KMS-11 (cell line): ENCODE measurements around the gene HAUS3.

Experiments
- H2AFZ ChIP-seq: fragments of 200-600 bp; sonication (generic); 2 replicates; pipeline ENCODE4 v1.6.1; 2016; ENCODE audit warnings: antibody characterized with exemption, mixed run types, low read depth
- H3K27ac ChIP-seq: fragments of 200-600 bp; sonication (generic); 2 replicates; pipeline ENCODE4 v1.6.1; 2016; ENCODE audit warnings: mild to moderate bottlenecking, mixed run types
- H3K27me3 ChIP-seq: fragments of 200-600 bp; sonication (generic); 2 replicates; pipeline ENCODE4 v1.6.1; 2017; ENCODE audit warnings: mild to moderate bottlenecking, low read depth, mixed run types, moderate library complexity; ENCODE audit not compliant: insufficient read depth
- H3K36me3 ChIP-seq: fragments of 200-600 bp; sonication (generic); 2 replicates; pipeline ENCODE4 v1.6.1; 2017; ENCODE audit warnings: mild to moderate bottlenecking, mixed run types; ENCODE audit not compliant: insufficient read depth
- H3K4me1 ChIP-seq: fragments of 200-600 bp; sonication (generic); 2 replicates; pipeline ENCODE4 v1.6.1; 2016; ENCODE audit warnings: mild to moderate bottlenecking, low read depth, mixed run types; ENCODE audit not compliant: poor library complexity, severe bottlenecking
- H3K4me2 ChIP-seq: fragments of 200-600 bp; sonication (generic); 2 replicates; pipeline ENCODE4 v1.7.0; 2016; ENCODE audit warnings: mild to moderate bottlenecking, mixed run types
- H3K4me3 ChIP-seq: fragments of 200-600 bp; sonication (generic); IDR thresholded peaks from 2 replicates; pipeline ENCODE4 v1.6.1; 2017; ENCODE audit warnings: low read depth, low read length, mixed read lengths; ENCODE audit not compliant: insufficient read depth
- H3K79me2 ChIP-seq: fragments of 200-600 bp; sonication (generic); 2 replicates; pipeline ENCODE4 v1.6.1; 2016; ENCODE audit warnings: low read depth, mixed run types; ENCODE audit not compliant: insufficient read depth
- H3K9ac ChIP-seq: fragments of 200-600 bp; sonication (generic); 2 replicates; pipeline ENCODE4 v1.6.1; 2016; ENCODE audit warnings: mild to moderate bottlenecking, mixed run types
- H4K20me1 ChIP-seq: fragments of 200-600 bp; sonication (generic); 2 replicates; pipeline ENCODE4 v1.6.1; 2016; ENCODE audit warnings: mild to moderate bottlenecking, mixed run types; ENCODE audit not compliant: insufficient read depth
- CTCF ChIP-seq: fragments of 200-600 bp; sonication (generic); conservative IDR thresholded peaks from 2 replicates; pipeline ENCODE4 v1.6.1; 2017; ENCODE audit warnings: low read depth, mild to moderate bottlenecking, antibody characterized with exemption, low read length, moderate library complexity, mixed read lengths

Gene HAUS3

GRCh38 chr4:2283199-2283711, 41.3 kb upstream of the HAUS3 start:
- Histone ChIP-seq H3K36me3 (no peaks in the 10 kb centered on the region), H3K4me3 (no peak overlapping the region), H3K9ac (no peak overlapping the region), H4K20me1 (no peaks in the 10 kb centered on the region), H3K27me3 (no peaks in the 10 kb centered on the region), H3K79me2 (no peaks in the 10 kb centered on the region), H3K4me2 (no peak overlapping the region), H3K27ac (no peak overlapping the region), H3K4me1 (no peaks in the 10 kb centered on the region), H2AFZ (no peak overlapping the region)
- no peak for TF ChIP-seq CTCF

- Histone ChIP-seq H3K79me2 (no peaks in the 10 kb centered on the region), H2AFZ (no peak overlapping the region), H3K9ac (no peak overlapping the region), H4K20me1 (no peaks in the 10 kb centered on the region), H3K4me3 (no peak overlapping the region), H3K27me3 (no peaks in the 10 kb centered on the region), H3K4me2 (no peak overlapping the region), H3K4me1 (no peaks in the 10 kb centered on the region), H3K36me3 (no peaks in the 10 kb centered on the region), H3K27ac (no peak overlapping the region)
- TF ChIP-seq CTCF, result no peak
These were observed 39.8 kb upstream of the HAUS3 start for GRCh38 chr4:2281575-2282343.

GRCh38 chr4:2280531-2281300, 38.8 kb upstream of the HAUS3 start:
- H3K9ac ChIP-seq, result no peak overlapping the region
- H3K4me2 ChIP-seq, result no peak overlapping the region
- no peak for TF ChIP-seq CTCF
- no peaks in the 10 kb centered on the region for H3K36me3 ChIP-seq
- H3K79me2 ChIP-seq, result no peaks in the 10 kb centered on the region
- no peak overlapping the region for H2AFZ ChIP-seq
- no peak overlapping the region for H3K27ac ChIP-seq
- H3K27me3 ChIP-seq, result no peaks in the 10 kb centered on the region
- no peaks in the 10 kb centered on the region for H3K4me1 ChIP-seq
- no peaks in the 10 kb centered on the region for H4K20me1 ChIP-seq
- H3K4me3 ChIP-seq, result no peak overlapping the region

GRCh38 chr4:2277956-2278355, 36.0 kb upstream of the HAUS3 start:
- Histone ChIP-seq H3K4me3 (no peak overlapping the region), H3K9ac (no peak overlapping the region), H3K36me3 (no peaks in the 10 kb centered on the region), H3K79me2 (no peaks in the 10 kb centered on the region), H3K4me2 (no peak overlapping the region), H4K20me1 (no peaks in the 10 kb centered on the region), H3K4me1 (no peaks in the 10 kb centered on the region), H2AFZ (no peak overlapping the region), H3K27ac (no peak overlapping the region), H3K27me3 (no peaks in the 10 kb centered on the region)
- no peak for TF ChIP-seq CTCF
